ENCODE data around the gene MED20. TPM values are rescaled to one million over a fixed set of nuclear protein-coding genes. Genes with fewer than 3 reads are reported as not detected.

Gene MED20, protein sequence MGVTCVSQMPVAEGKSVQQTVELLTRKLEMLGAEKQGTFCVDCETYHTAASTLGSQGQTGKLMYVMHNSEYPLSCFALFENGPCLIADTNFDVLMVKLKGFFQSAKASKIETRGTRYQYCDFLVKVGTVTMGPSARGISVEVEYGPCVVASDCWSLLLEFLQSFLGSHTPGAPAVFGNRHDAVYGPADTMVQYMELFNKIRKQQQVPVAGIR
- total RNA-seq = 10 to 100 TPM; 24.9 to 34.6 TPM

DNA sequence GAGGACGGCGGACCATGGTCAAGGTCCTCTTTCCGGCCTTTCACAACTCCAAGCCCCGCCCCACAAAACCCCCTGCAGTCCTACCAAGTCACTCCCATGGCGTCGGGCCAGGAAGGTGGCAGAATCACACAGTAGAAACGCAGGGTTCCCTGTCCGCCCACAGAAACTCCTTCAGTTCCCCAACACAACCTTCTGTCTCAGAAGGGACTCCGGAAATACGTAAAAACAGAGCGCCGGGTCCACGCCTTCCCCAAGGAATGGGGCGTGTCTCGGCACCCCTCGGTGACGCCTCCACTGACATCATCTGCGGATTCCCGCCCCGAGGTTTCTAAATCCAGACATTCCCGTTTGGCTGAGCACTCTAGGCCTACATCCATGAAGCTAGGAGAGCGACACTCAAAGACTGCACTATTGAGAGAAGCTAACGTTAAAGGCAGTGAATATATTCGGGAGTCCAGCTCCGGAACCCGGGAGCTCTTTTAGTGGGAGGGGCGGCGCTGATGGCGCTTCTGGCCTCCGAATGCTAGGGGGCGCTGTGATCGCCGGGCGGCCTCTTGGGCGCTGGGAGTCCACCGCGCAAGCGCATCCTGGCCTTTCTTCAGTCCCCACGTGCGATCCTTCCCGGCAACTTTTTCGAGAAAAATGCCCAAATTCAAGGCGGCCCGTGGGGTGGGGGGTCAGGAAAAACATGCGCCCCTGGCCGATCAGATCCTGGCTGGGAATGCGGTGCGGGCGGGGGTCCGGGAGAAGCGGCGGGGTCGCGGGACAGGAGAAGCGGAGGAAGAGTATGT, at the start of gene MED20, which contains the start of gene BYSL:
TSS of gene MED20 (minus strand) at position 219 of the 791 bp plus-strand sequence. CDS start at position 98, 121 bp downstream.
TSS of gene BYSL (plus strand) at position 579 of the 791 bp plus-strand sequence. CDS start at position 643, 64 bp downstream.
- peaks cover 62% of the 10 kb centered on the region for H3K4me1 Mint-ChIP-seq (ENCODE audit: low read depth)
- H3K27ac Mint-ChIP-seq = peak within 1 kb of the TSS; percentile 96
- no peaks in the 10 kb centered on the region for H3K27me3 Mint-ChIP-seq (ENCODE audit: low read depth)
- H3K36me3 Mint-ChIP-seq (ENCODE audit: insufficient read depth in 2 of 2) = peaks cover 20 to 26% of the 10 kb centered on the region in 2 donors
- no peaks in the 10 kb centered on the region for H3K9me3 Mint-ChIP-seq
- ATAC-seq (replicated peaks in 1 of 2) = peak; percentile 91 to 93
- peak; percentile 93 to 96 for DNase-seq
- H3K4me3 Mint-ChIP-seq = peak within 1 kb of the TSS; percentile 93 to 99

DNA sequence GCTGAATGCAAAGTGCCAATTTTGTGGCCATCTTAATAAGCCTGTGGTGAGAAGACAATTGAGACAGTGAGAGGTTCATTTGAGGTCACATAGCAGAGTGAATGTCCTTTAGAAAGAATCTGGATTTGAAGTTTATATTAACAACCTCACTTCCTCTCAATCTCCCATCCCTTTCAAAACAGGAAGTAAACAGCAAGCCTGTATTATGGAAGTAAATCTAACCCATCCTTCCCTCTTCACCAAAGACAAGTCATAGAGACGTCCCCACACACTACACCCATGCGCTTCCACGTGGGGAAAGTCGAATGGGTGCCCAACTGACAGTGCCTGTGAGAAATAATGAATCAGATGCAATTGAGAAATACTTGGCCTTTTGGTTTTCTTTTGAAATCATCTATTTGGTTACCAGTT, 49.5 kb upstream of the MED20 start:
- no peaks in the 10 kb centered on the region for H3K27me3 Mint-ChIP-seq (ENCODE audit: low read depth)
- H3K9me3 Mint-ChIP-seq = no peaks in the 10 kb centered on the region
- H3K4me1 Mint-ChIP-seq (ENCODE audit: low read depth) = peaks cover 98% of the 10 kb centered on the region
- peak overlapping the region; percentile 60 to 77 for H3K4me3 Mint-ChIP-seq
- ATAC-seq (replicated peaks in 1 of 2) (peak; percentile 89 to 91), DNase-seq (peak; percentile 60 to 61)
- H3K36me3 Mint-ChIP-seq (ENCODE audit: insufficient read depth in 2 of 2) = peaks cover 0 to 1% of the 10 kb centered on the region in 2 donors
- H3K27ac Mint-ChIP-seq = peak overlapping the region; percentile 95

DNA sequence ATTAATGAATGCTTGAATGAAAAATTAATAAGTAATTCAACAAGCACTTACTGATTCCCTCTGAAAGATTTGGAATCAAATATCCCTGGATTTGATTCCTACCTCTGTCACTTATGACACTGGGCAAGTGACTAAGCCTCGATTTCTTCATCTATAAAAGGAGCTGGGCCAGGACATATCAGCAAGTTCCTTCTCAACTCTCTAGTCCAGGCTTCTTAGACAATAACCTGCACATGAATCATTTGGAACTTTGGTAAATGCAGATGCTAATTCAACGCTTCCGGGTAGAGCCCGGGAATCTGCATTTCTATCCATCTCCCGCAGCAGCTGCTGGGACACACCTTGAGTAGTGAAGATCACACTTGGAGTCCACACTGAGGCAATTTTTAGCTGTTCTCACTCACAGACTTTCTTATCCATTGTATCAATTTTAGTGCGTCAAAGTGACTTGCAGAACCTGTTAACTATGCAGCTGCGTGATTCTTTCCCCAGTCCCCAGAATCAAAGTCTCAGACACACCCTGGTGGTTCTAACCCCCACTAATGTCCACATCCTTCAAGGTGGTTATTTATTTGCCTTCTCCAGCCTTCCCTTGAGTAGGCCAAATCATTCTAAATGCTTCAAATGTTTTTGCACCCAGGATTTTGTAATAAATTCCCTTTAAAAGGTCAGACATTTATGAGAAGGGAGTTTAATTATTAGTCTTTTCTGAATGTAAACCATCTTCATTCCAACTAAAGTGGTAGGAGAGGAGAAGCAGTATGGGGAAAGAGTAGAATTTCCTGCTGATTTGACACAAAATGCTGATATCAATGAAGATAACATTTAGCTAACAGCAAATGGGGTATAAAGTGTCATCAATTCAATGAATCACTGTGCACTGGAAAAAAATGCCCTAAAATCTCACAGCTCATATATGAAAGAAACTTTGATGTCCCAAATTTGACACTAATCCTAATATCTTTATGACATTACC, 46.7 kb upstream of the MED20 start:
- DNase-seq (no peak), ATAC-seq (replicated peaks in 1 of 2) (no peak)
- no peaks in the 10 kb centered on the region for H3K27me3 Mint-ChIP-seq (ENCODE audit: low read depth)
- H3K27ac Mint-ChIP-seq = peak overlapping the region; percentile 56
- H3K9me3 Mint-ChIP-seq = peaks cover 0 to 2% of the 10 kb centered on the region in 2 donors
- peaks cover 97% of the 10 kb centered on the region for H3K4me1 Mint-ChIP-seq (ENCODE audit: low read depth)
- H3K36me3 Mint-ChIP-seq (ENCODE audit: insufficient read depth in 2 of 2) = peaks cover 3% of the 10 kb centered on the region in 2 donors
- peak overlapping the region; percentile 24 to 59 for H3K4me3 Mint-ChIP-seq

DNA sequence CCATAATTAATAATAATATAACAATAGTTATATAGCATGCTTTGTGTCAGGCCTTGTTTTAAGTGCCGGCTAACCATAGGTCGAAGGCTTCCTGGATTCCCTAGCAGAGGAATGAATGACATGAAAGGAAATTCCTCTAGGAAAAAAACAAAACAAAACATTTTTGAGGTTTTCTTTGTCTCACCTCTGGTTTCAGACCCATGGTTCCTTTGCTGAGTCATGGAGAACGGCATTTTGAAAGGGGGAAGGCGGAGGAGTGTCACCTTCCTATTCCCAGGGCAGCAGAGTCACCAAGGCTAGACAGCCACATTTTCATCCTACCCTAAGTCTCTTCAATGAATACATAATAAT, 46.0 kb upstream of the MED20 start:
- no peaks in the 10 kb centered on the region for H3K27me3 Mint-ChIP-seq (ENCODE audit: low read depth)
- no peak for ATAC-seq (replicated peaks in 1 of 2)
- no peak for DNase-seq
- peaks cover 0 to 2% of the 10 kb centered on the region in 2 donors for H3K9me3 Mint-ChIP-seq
- H3K4me1 Mint-ChIP-seq (ENCODE audit: low read depth) = peaks cover 95% of the 10 kb centered on the region
- no peak overlapping the region for H3K4me3 Mint-ChIP-seq
- H3K36me3 Mint-ChIP-seq (ENCODE audit: insufficient read depth in 2 of 2) = peaks cover 3% of the 10 kb centered on the region in 2 donors
- peak overlapping the region; percentile 56 for H3K27ac Mint-ChIP-seq

DNA sequence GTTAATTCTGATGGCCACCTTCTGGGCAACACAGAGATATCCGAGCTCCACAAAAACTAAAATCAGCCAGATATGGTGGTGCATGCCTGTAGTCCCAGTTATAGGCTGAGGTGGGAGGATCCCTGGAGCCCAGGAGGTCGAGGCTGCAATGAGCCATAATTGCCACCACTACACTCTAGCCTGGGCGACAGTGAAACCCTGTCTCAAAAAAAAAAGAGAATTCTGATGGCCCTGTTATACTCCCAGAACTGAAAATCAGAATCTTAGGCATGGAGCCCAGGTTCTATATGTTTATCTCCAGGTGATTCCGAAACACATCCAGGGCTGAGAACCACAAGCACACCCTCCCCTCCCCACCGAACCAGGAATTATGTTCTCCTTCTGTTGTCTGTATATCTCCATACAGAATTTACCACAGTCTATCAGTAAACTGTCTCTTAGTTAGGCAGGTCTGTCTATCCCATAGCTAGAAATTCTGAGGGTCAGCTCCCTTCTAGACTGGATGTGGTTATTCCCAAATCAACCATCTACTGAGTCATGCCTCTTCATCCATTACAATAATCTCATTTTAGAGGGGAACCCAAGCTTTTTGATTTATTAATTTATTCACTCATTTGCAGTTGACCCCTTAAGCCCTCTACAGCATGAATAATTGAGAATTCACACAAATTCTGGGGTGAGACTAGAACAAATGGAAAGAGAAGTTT, 45.4 kb upstream of the MED20 start:
- peak overlapping the region; percentile 61 for H3K27ac Mint-ChIP-seq
- H3K9me3 Mint-ChIP-seq = peaks cover 0 to 2% of the 10 kb centered on the region in 2 donors
- H3K36me3 Mint-ChIP-seq (ENCODE audit: insufficient read depth in 2 of 2) = peaks cover 3 to 8% of the 10 kb centered on the region in 2 donors
- no peaks in the 10 kb centered on the region for H3K27me3 Mint-ChIP-seq (ENCODE audit: low read depth)
- no peak for ATAC-seq (replicated peaks in 1 of 2)
- H3K4me1 Mint-ChIP-seq (ENCODE audit: low read depth) = peaks cover 95% of the 10 kb centered on the region
- no peak for DNase-seq
- no peak overlapping the region for H3K4me3 Mint-ChIP-seq

DNA sequence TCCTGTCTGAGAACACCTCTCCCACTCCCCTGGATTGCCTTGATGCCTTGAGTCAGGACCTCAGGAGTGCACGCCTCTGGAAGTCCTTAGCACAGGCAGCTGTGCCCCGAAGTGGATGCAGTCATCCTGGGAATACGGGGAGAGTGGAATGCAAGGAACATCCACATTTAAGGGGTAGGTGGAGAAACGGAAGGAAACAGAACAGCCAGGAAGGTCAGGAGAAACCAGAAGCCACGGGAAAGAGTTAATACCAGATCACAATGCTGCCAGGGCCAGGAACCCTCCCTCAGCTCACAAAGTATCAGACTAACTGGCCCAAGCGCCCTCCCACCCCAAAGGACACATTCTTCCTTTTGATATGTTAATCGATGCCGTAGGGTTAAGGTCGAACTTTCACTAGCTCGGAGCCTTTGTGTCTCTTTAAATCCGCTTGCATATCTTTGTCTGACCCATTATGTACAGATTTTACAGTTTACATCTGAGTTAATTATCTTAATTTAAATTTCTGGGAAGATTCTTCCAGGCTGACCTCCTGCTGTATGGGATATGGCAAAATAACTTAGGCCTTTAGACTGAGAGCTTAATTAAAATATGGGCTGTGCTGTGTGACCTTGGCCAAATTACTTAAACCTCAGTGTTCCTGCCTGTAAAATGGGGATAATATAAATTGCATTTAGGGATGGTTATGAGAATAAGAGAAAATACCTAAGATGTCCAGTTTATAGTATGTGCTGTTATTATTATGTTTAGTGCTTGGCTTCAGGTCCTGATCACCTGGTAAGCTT, 44.7 kb upstream of the MED20 start:
- Mint-ChIP-seq H3K4me3 (no peak overlapping the region), H3K27me3 (ENCODE audit: low read depth) (no peaks in the 10 kb centered on the region), H3K27ac (peak overlapping the region; percentile 61), H3K36me3 (ENCODE audit: insufficient read depth in 2 of 2) (peaks cover 3 to 8% of the 10 kb centered on the region in 2 donors), H3K4me1 (ENCODE audit: low read depth) (peaks cover 95% of the 10 kb centered on the region), H3K9me3 (peaks cover 0 to 2% of the 10 kb centered on the region in 2 donors)
- DNase-seq (no peak), ATAC-seq (replicated peaks in 1 of 2) (no peak)

DNA sequence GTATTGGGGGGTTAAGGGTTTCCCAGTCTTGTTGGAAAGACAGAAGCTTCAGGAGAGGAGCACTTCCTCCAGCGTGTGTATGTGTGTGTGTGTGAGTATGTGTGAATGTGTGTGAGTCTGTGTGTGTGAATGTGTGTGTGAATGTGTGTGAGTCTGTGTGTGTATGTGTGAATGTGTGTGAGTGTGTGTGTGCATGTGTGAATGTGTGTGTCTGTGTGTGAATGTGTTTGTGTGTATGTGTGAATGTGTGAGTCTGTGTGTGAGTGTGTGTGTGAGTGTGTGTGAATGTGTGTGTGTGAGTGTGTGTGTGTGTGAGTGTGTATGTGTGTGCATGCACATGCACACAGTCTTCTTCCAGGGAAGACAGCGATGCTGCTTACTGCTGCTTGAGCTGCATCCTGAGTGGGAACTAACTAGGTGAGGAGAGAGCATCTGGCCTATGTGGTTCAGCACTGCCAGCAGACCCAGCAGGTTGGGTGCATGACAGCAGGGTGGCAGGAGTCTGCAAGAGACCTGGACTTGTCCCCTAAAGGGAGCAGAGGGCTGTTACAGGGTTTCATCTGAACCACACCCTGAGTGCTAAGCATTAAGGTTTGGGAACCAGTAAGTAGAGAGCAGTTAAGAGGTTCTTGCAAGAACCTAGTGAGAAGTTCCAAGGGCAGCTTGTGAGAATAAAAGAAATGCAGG, 43.4 kb upstream of the MED20 start:
- H3K36me3 Mint-ChIP-seq (ENCODE audit: insufficient read depth in 2 of 2) = peaks cover 3 to 7% of the 10 kb centered on the region in 2 donors
- H3K9me3 Mint-ChIP-seq = peaks cover 0 to 2% of the 10 kb centered on the region in 2 donors
- no peak overlapping the region for H3K4me3 Mint-ChIP-seq
- peak overlapping the region; percentile 23 for H3K27ac Mint-ChIP-seq
- ATAC-seq (replicated peaks in 1 of 2) = peak; percentile 48 to 64
- peak in 1 of 2 donors; percentile 42 for DNase-seq
- no peaks in the 10 kb centered on the region for H3K27me3 Mint-ChIP-seq (ENCODE audit: low read depth)
- H3K4me1 Mint-ChIP-seq (ENCODE audit: low read depth) = peaks cover 96% of the 10 kb centered on the region

DNA sequence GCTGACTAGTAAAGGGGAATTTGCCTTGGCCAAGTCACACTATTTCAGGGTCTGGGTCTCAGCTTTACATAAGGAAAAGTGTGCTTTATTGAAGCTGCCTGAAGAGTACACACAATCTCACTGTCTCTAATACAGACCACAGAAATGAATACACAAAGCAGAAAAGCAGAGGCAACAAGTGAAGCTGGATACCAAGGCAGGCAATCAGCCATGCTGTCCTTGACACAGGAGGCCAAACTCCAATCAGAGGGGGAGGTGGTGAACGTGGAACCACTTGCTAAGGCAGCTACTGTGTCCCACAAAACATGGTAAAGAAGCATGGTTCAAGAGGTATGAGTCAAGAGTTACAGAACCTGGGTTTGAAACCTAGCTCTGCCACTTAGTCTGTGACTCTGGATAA, 42.4 kb upstream of the MED20 start:
- no peaks in the 10 kb centered on the region for H3K27me3 Mint-ChIP-seq (ENCODE audit: low read depth)
- H3K27ac Mint-ChIP-seq = peak overlapping the region; percentile 23
- DNase-seq = no peak
- peaks cover 5 to 7% of the 10 kb centered on the region in 2 donors for H3K9me3 Mint-ChIP-seq
- ATAC-seq (replicated peaks in 1 of 2) = peak in 1 of 2 donors; percentile 14
- H3K36me3 Mint-ChIP-seq (ENCODE audit: insufficient read depth in 2 of 2) = peaks cover 10 to 12% of the 10 kb centered on the region in 2 donors
- H3K4me3 Mint-ChIP-seq = peak overlapping the region; percentile 15 to 16
- H3K4me1 Mint-ChIP-seq (ENCODE audit: low read depth) = peaks cover 96% of the 10 kb centered on the region

DNA sequence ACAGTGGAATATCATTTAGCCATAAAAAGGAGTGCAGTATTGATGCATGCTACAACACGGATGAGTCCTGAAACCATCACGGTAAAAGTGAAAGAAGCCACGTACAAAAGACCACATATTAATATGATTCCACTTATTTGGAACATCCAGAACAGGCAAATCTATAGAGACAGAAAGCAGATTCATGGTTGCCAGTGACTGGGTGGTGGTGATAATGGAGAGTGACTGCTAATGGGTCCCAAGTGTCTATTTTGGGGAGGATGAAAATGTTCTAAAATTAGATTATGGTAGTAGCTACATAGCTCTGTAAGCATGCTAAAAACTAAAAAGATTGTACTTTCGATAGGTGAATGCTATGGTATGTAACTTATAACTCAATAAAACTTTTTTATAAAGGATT, 39.1 kb upstream of the MED20 start:
- Mint-ChIP-seq H3K27ac (peak overlapping the region; percentile 58), H3K9me3 (peaks cover 5 to 7% of the 10 kb centered on the region in 2 donors), H3K4me3 (peak overlapping the region in 1 of 2 donors; percentile 48)

DNA sequence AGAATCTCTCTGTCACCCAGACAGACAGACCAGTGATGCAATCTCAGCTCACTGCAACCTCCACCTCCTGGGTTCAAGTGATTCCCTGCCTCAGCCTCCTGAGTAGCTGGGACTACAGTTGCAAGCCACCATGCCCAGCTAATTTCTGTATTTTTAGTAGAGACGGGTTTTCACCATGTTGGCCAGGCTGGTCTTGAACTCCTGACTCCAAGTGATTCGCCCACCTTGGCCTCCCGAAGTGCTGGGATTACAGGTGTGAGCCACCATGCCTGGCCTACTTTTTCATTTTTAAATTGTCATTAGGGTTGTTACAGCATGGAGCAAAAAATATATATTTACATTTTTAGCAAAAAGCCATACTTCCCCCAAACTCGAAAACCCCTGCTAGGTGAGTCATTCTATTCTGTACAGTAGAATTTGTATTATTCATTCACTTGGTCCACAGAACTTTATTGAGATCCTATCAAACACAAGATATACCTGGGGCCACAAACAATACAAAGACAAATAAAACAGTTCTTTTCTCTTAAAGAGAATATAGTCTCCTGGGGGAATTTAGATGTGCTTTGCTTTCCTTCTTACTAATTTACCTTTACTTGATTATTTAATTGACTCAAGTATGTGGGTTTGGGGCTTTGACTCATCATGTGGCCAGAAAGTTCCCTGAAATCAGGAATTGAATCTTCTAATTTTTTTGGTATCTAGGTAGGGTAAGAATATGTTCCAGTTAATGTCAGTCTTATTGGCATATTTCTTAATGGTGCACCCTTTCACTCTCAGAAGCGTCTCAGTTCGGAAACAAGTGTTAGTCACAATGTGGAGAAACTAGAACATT, 37.3 kb upstream of the MED20 start:
- peak overlapping the region; percentile 99 for H3K27ac Mint-ChIP-seq
- peaks cover 86% of the 10 kb centered on the region for H3K4me1 Mint-ChIP-seq (ENCODE audit: low read depth)
- H3K9me3 Mint-ChIP-seq = peaks cover 5 to 9% of the 10 kb centered on the region in 2 donors
- no peaks in the 10 kb centered on the region for H3K27me3 Mint-ChIP-seq (ENCODE audit: low read depth)
- peak; percentile 87 to 91 for ATAC-seq (replicated peaks in 1 of 2)
- H3K4me3 Mint-ChIP-seq = peak overlapping the region; percentile 76 to 83
- DNase-seq = peak; percentile 51 to 60
- H3K36me3 Mint-ChIP-seq (ENCODE audit: insufficient read depth in 2 of 2) = peaks cover 10 to 15% of the 10 kb centered on the region in 2 donors

More for the DNA sequence above, 39.1 kb upstream of the MED20 start:
- Mint-ChIP-seq H3K36me3 (ENCODE audit: insufficient read depth in 2 of 2) (peaks cover 10 to 13% of the 10 kb centered on the region in 2 donors), H3K27me3 (ENCODE audit: low read depth) (no peaks in the 10 kb centered on the region), H3K4me1 (ENCODE audit: low read depth) (peaks cover 91% of the 10 kb centered on the region)
- DNase-seq = no peak
- ATAC-seq (replicated peaks in 1 of 2) = no peak

Measured in activated T-cell treated with anti-CD3 and anti-CD28 coated beads, Interleukin-2, amount 50 U/mL, for 72 hours (primary cell).